ENCODE results near the gene MAP2.

MAP2 gene

GRCh38 chr2:209422191-209422754 is 1.6 kb upstream of the MAP2 start:
- no peak for DNase-seq

- DNase-seq, result peak in 13 of 56 donors; percentile 5 to 68 (median 54)
Observed at GRCh38 chr2:209424199-209424701, 403 bp downstream of the MAP2 start.

- DNase-seq, result peak in 4 of 56 donors; percentile 1 to 30 (median 12)
Observed at GRCh38 chr2:209424781-209425470, 1.1 kb downstream of the MAP2 start.

GRCh38 chr2:209425471-209426071 is 1.7 kb downstream of the MAP2 start:
- peak in 11 of 56 donors; percentile 4 to 52 (median 22) for DNase-seq

- DNase-seq, result peak in 2 of 56 donors; percentile 8 to 11
Observed at GRCh38 chr2:209426432-209426831, 2.6 kb downstream of the MAP2 start.

- DNase-seq, result no peak
Observed at GRCh38 chr2:209431701-209432100, 7.9 kb downstream of the MAP2 start.

GRCh38 chr2:209441541-209441940 is 17.7 kb downstream of the MAP2 start:
- DNase-seq, result peak in 2 of 56 donors; percentile 4 to 5

- DNase-seq, result no peak
Observed at GRCh38 chr2:209442939-209443338, 19.1 kb downstream of the MAP2 start.

GRCh38 chr2:209445485-209445884 is 21.6 kb downstream of the MAP2 start:
- DNase-seq, result no peak

- DNase-seq, result no peak
Observed at GRCh38 chr2:209451209-209451834, 27.5 kb downstream of the MAP2 start.

- no peak for DNase-seq
Observed at GRCh38 chr2:209456489-209456888, 32.6 kb downstream of the MAP2 start.

- no peak for DNase-seq
Observed at GRCh38 chr2:209458008-209458979, 34.4 kb downstream of the MAP2 start.

GRCh38 chr2:209459359-209459758 is 35.5 kb downstream of the MAP2 start:
- no peak for DNase-seq

- no peak for DNase-seq
Observed at GRCh38 chr2:209460151-209460761, 36.4 kb downstream of the MAP2 start.

GRCh38 chr2:209463226-209463625 is 39.4 kb downstream of the MAP2 start:
- no peak for DNase-seq

- no peak for DNase-seq
Observed at GRCh38 chr2:209463835-209464234, 40.0 kb downstream of the MAP2 start.

- no peak for DNase-seq
Observed at GRCh38 chr2:209468846-209469245, 45.0 kb downstream of the MAP2 start.

GRCh38 chr2:209469481-209469880 is 45.6 kb downstream of the MAP2 start:
- DNase-seq, result peak in 1 of 56 donors; percentile 12

GRCh38 chr2:209470466-209470865 is 46.6 kb downstream of the MAP2 start:
- DNase-seq, result no peak

- DNase-seq, result no peak
Observed at GRCh38 chr2:209471037-209471436, 47.2 kb downstream of the MAP2 start.

Measured in nucleus accumbens (tissue), 56 donors.